Embryonic facial prominence (tissue), 1 donor: ENCODE data around the gene ZNF230.

ENCODE experiments used
- DNase-seq: peaks from one replicate; pipeline ENCODE4 v3.0.0-alpha.2; 2016; ENCODE audit errors: extremely low spot score

The ZNF230 gene

DNA sequence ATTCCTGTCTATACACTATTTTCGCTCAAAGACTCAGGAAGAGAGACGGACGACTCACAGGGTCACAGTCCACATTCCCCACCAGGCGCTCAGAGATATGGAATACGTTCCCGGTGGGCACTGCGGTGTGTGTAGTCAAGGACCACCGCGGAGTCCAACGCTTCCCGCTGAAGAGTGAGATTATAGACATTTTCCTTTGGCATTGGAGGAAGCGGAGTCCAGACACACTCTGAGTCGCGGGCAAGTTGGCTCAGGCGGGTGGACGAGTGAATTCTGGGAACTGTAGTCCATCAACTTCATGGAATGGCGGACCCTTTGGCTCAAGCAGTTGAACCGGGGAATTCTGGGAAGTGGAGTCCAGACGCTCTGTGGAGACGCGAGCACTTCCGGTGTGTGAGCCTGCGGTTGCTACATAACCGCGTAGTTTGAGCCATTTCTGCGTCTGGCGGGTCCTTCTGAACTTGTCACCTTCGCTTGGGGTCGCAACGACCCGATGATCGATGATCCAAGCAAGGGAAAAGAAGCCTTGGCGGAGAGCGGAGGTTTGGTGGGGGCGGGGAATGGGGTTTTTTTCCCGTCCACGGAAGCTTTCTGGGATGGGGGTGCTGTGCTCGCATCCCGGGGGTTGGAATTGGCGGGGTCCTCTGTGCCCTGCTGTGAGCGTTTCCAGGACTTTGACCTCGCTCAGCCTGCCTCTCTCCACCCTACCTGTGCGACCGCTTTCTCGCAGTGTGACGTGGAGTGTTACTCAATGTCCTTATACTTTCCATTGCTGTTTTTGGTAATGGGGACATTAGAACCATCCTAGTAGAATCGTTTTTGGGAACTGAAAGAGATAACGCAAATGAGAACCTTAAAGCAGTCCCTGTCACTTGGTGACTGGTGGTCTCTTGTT lies at the start of gene ZNF230:
TSS of gene ZNF230 (plus strand) at position 392 of the 895 bp plus-strand sequence. CDS start 4,122 bp downstream, outside the sequence.
- peak; percentile 96 for DNase-seq

DNA sequence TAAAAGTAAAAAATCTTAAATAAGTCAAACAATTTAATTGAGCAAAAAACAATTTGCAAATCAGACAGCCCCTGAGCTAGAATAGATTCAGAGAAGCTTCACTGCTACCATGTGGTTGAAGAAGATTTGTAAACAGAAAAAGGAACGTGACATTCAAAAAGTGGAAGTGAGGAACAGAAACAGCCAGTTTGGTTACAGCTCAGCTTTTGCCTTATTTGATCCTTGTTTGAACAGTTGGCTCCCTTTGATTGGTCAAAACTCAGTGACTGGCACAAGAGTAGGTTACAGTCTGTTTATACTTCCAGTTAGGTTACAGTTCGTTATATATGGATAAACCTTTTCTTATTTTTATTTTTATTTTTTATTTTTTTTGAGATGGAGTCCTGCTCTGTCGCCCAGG lies 45.9 kb upstream of the ZNF230 start:
- DNase-seq, result no peak

DNA sequence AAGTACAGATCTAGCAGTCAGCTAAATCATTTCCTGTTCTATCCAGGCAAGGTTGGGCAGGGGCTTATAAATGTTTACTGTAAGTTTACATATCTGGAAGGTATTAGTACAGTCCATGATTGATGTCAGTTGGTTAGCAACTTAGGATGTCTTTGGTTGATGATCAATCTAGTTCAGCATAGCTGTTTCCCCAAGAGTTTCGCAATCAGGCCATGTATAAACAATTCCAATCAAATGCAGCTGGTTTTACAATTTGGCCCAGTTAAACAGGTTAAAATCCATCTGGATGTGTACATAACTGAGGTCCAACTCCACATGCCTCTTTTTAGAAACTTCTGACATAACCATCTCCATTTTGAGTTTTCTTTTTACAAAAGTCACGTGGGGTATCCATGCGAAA lies 44.9 kb upstream of the ZNF230 start:
- no peak for DNase-seq

DNA sequence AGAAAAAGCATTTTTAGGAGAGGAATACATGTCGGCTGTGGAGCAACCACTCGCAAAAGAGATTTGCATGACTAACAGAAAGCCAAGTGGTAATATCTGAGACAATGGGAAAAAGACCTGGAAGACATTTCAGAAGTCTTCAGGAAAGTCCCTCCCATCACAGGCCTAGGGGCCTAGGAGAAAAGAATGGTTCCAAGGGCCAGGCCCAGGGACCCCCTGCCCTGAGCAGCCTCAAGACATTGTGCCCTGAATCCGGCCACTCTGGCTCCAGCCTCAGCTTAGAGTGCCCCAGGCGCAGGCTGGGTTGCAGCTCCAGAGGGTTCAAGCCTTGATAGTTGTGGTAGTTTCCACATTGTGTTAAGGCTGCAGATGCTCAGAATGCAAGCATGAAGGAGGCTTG lies 42.3 kb upstream of the ZNF230 start:
- DNase-seq, result no peak

DNA sequence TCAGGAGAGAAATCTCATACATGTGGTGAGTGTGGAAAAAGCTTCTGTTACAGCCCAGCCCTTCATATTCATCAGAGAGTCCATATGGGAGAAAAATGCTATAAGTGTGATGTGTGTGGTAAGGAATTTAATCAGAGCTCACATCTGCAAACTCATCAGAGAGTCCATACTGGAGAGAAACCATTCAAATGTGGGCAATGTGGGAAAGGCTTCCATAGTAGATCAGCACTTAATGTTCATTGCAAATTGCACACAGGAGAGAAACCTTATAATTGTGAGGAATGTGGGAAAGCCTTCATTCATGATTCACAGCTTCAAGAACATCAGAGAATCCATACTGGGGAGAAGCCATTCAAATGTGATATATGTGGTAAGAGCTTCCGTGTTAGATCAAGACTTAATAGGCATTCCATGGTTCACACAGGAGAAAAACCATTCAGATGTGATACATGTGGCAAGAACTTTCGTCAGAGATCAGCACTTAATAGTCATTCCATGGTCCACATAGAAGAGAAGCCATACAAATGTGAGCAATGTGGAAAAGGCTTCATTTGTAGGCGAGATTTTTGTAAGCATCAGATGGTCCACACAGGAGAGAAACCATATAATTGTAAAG lies 36.6 kb upstream of the ZNF230 start:
- DNase-seq, result no peak

DNA sequence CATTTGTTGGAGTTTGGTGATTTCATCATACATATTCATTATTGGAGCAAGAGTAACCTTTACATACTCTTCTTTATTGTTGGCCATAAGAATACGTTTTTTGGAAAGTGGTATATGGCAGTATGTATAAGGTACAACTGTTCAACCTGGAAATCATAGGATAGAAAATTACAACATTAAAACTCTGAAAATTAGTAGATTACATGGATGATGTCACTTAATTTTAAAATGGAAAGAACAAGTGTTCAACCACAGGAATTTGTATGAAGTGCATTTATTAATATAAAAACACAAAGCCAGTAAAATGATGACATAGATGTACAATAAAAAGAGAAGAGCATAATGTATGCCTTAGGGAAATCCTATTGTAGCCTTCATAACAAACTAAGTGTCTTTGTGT lies 26.0 kb upstream of the ZNF230 start:
- no peak for DNase-seq

DNA sequence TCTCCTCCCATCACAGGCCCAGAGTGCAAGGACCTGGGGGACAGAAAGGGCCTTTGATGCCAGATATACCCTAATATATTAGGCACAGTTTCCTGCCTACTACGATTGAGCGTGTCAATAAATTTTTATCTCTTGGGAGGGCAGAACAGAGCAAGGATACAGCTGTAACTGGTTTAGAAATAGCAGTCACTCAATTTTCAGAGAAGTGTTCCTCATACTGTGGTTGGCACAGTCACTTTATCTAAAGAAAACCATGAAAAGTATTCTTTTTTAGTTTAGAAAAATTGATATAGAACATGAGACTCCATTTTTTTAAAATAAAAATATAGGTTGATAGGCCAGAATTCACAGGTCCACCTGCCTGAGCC lies 19.2 kb upstream of the ZNF230 start:
- no peak for DNase-seq

DNA sequence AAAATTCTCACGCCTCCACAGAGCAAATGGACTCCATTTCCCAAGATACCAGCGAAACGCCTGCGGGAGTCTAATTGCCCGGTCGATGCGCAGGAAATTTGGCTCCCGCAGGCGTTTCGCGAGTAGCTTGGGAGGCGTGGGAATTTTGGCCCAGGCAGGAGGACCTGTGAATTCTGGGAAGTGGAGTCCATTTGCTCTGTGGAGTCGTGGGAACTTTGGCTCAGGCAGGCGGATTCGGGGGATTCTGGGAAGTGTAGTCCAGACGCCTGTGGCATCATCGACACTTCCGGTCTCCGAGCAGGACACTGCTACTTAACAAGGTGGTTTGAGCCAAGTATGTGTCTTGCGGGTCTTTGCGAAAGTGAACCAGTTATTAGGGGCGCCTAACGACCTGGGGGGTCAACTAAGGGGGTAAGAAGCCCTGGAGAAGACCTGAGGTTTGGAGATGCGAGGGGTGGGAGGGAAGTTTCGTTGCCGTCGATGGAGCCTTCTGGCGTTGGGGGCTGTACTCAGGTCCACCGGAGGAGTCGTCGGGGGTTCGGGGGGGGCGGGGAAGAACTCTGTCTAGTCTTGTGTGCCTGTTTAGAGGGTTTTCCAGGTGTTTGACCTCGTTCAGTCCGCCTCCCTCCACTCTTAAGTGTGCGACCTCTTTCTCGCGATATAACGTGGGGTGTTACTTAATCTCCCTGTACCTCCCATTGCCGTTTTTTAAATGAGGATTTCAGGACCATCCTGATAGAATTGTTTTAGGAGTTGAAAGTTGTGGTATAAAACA lies 18.7 kb upstream of the ZNF230 start, which contains the start of gene ZNF155:
TSS of gene ZNF155 (plus strand) at position 277 of the 775 bp plus-strand sequence. CDS start 4,356 bp downstream, outside the sequence.
- DNase-seq, result peak; percentile 90

DNA sequence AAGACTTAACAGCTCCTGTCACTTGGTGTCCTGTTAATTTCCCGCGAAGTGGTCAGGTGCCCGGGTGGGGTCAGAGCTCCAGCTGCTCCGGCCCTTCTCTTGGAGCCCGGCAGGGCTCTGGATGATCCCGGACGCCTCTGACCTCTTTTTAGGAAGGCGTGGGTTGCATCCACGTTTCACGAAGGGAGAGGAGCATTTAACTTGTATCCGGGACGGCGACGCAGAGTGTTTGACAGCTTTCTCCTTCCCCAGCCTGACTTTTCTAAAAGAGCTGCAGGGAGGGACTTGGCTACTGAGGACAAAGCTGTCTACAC lies 18.1 kb upstream of the ZNF230 start:
- DNase-seq, result no peak

DNA sequence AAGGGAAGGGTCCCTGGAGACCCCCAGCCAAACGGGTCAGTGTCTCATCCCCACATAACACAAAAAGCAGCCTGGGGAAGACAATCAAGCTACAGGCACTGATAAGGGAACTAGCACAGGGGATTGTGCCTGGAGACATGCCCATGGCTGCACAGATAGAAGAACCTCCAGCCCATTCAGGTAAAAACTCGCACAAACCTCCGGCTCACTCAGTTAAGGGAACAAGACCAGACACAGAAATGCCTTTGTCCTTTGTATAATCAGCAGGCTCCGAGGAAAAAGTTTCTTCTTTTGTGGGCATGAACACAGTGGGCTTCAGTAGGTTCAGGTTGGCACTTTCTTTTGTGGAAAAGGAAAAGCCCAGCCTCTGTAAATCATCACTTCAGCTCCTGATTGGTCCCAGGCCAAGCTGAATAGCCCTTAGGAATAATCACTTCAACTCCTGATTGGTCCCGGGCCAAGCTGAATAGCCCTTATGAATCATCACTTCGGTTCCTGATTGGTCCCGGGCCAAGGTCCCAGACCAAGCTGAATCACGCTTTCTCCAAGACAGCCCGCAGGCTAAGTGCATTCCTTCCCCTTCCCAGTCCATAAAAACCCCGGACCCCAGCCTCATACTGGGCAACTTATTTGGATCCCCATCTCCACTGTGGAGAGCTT lies 5.0 kb upstream of the ZNF230 start:
- DNase-seq, result no peak

DNA sequence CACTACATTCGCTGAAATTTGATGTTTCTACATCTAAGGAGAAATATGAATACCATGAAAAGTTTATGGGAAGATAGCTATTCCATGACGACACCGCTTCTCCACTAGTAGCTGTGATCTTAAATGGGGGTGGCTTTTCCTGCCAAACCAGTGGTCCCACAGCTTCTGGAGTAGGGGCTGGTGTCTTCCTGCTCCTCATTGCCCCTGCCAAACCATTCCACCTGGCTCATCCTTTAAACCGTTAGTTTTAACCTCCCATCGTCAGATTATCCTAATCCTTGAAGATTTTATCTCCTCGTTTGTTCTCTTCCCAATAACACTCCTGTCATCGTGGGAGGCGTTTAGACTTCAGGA lies 568 bp upstream of the ZNF230 start:
- DNase-seq, result no peak

DNA sequence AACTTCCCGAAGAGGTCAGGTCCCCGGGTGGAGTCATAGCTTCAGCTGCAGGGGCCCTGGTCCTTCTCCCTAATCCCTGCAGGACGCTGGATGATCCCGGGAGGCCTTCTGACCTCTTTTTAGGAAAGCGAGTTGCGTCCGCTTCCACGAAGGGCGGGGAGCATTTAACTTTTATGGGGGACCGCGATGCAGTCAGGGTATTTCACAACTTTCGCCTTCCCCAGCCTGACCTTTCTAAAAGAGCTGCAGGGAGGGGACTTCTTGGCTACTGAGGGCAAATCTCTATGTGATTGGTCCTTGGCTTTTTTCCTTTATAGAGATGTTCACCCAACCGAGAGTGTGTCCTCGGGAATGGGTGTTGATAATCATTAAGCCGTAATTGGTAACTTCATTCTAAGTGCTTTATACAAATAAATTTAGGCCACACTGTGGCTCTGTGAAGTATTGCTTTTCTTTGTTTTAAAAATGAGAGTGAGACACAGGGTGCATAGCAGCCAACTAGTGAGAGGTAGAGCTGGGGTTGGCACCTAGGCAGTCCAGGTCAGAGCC lies 778 bp downstream of the ZNF230 start:
- no peak for DNase-seq

DNA sequence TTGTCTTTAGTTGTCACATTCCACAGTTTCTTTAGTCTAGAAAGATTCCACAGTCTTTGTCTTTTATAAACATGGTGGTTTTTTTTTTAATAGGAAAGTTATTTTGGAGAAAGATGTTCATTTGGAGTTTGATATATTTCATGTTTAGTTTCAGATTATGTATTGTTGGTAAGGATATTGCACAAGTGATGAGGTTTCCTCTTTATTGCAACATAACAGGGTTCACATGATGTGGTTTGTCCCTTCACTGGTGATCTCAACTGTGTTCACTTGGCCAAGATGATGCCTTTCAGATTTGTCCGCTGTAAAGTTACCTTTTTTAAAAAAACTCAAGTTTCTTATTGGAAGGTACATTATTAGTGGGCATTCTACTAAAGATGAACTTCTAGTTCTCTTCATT lies 3.2 kb downstream of the ZNF230 start:
- DNase-seq, result no peak

DNA sequence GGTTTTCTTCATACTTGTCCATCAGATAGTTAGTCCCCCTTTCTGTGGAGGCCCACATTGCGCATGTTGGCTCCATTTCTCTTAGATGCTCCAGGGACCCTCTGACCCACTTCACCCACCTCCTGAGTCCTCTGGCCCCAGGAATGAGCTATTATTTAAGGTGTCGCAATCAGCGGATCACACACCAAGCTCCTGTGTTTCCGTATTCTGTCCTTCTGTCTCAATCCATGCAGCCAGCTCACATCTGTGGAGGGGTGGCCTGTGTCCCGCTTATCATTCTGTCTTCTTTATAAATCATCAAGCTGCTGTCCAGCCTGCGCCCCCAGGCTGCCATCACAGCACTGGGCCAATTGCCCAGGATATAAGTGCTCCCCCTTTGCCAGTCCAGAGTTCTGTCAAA lies 4.7 kb downstream of the ZNF230 start:
- no peak for DNase-seq

DNA sequence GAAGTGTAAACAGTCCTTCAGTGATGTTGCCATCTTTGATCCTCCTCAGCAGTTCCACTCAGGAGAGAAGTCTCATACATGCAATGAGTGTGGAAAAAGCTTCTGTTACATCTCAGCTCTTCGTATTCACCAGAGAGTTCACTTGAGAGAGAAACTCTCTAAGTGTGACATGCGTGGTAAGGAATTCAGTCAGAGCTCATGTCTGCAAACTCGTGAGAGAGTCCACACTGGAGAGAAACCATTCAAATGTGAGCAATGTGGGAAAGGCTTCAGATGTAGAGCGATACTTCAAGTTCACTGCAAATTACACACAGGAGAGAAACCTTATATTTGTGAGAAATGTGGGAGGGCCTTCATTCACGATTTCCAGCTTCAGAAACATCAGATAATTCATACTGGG lies 7.7 kb downstream of the ZNF230 start:
- no peak for DNase-seq

DNA sequence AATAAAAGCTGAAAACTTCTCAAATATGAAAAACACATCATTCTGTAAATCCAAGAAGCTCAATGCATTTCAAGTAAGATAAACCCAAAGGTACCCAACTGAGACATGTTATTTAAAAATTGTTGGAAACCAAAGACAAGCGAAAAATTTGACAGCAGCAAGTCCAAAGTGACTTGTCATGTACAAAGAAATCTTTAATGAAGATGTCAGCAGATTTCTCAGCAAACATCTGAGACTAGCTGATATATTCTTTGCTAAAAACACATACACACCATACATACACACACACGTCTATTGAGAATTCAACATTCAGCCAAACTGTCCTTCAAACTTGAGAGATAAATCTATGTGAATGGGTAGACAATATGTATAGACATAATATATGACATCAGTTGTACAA lies 16.7 kb downstream of the ZNF230 start:
- DNase-seq, result no peak

DNA sequence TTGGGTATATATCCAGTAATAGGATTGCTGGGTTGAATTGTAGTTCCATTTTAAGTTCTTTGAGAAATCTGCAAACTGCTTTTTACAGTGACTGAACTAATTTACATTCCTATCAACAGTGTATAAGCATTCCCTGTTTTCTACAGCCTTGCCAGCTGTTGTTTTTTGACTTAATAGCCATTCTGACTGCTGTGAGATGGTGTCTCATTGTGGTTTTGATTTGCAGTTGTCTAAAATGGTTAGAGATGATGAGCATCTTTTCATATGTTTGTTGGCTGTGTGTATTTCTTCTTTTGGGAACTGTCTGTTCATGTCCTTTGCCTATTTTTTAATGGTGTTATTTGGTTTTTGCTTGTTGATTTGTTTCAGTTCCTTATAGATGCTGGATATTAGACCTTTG lies 18.5 kb downstream of the ZNF230 start:
- no peak for DNase-seq

DNA sequence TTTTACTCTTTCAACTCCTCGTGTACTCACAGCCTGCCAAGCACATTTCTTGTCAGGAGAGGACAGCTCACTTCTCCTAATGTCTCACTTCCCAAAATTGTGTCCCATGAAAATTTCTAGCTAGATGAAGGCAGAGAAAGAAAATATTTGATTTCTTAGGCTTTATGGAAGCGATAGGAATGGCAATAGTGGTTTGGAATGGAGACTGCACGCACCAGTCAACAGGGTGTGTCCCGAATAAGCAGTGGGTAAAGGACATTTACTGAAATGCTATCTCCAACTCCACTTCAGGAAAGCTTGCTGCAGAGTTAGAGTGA lies 22.1 kb downstream of the ZNF230 start:
- no peak for DNase-seq

DNA sequence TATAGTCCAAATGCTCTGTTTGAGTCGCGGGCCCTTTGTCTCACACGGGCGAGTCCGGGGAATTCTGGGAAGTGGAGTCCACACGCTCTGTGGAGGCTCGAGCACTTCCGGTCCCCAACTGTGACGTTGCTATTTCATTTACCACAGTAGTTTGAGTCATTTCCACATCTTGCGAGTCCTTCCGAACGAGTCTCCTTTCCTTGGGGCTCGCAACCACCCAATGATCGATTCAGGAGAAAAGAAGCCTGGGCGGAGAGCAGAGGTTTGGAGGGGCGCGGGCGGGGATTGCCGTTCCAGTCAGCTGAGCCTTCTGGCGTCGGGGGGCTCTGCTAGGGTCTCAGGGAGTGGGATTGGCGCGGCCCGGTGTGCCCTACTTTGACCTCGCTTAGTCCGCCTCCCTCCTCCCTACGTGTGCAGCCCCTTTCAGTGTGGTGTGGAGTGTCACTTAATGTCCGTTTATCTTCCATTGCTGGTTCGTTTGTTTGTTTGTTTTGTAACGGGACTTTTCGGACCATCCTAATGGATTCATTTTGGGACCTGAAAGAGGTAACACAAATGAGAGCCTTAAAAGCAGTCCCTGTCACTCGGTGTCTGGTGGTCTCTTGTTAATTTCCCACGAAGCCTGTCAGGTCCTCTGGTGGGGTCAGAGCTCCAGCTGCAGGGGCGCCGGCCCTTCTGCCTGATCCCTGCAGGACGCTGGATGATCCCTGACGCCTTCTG lies 22.6 kb downstream of the ZNF230 start, which contains the start of gene ZNF222:
TSS of gene ZNF222 (plus strand) at position 163 of the 720 bp plus-strand sequence. CDS start at position 221, 58 bp downstream.
- peak; percentile 82 for DNase-seq

DNA sequence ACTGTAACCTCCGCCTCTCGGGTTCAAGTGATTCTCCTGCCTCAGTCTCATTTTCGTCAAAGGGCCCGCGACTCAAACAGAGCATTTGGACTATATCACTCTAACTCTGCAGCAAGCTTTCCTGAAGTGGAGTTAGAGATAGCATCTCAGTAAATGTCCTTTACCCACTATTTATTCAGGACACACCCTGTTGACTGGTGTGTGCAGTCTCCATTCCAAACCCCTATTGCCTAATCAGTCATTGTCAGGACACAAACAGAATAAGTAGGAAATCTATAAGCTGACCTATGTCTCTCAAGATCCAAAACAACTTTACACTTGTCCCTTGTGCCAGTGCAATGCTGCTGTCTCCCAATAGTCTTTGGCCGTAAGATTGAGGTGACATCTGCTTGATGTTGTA lies 23.9 kb downstream of the ZNF230 start:
- no peak for DNase-seq

DNA sequence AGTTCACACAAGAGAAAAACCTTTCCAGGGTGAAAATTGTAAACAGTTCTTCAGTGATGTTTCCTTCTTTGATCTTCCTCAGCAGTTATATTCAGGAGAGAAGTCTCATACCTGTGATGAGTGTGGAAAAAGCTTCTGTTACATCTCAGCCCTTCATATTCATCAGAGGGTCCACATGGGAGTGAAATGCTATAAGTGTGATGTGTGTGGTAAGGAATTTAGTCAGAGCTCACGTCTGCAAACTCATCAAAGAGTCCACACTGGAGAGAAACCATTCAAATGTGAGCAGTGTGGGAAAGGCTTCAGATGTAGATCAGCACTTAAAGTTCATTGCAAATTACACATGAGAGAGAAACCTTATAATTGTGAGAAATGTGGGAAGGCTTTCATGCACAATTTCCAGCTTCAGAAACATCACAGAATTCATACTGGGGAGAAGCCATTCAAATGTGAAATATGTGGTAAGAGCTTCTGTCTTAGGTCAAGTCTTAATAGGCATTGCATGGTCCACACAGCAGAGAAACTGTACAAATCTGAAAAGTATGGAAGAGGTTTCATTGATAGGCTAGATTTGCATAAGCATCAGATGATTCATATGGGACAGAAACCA lies 29.3 kb downstream of the ZNF230 start:
- DNase-seq, result no peak
